Caco-2 (cell line): ENCODE measurements around the gene TTC28. TPM values are rescaled to one million over a fixed set of nuclear protein-coding genes. Genes with fewer than 3 reads are reported as not detected.

Experiments
- BruUV-seq: library from RNA; stranded (reverse); fragments of 400-500 nt; replicated peaks from 2 replicates; lab custom pipeline; 2021; lab: Mats Ljungman, UMichigan
- CTCF ChIA-PET: fragments of 300-600 bp; sonication (Branson Sonifier 250); formaldehyde crosslinking; loops from one replicate; lab custom pipeline; 2022; ENCODE audit warnings: antibody characterized with exemption; lab: Charles Lee
- POLR2A ChIA-PET: fragments of 300-600 bp; sonication (Branson Sonifier 250); formaldehyde crosslinking; loops from one replicate; lab custom pipeline; 2022; ENCODE audit warnings: antibody characterized with exemption; lab: Charles Lee
- DNase-seq, 2 experiments: peaks; one replicate each; pipeline versions ENCODE4 v3.0.0 to v3.0.0-alpha.2; 2020 to 2022
- H3K27me3 ChIP-seq: replicated peaks from 2 replicates; pipeline ENCODE4 v1.6.0; 2011; ENCODE audit warnings: low read length; ENCODE audit not compliant: control insufficient read depth, insufficient read depth
- H3K36me3 ChIP-seq: 2 replicates; pipeline ENCODE4 v1.5.1; 2011; ENCODE audit warnings: low read length; ENCODE audit not compliant: control insufficient read depth, insufficient read depth
- H3K4me1 ChIP-seq: fragments of 250-450 bp; sonication (Bioruptor Pico); 2 replicates; pipeline ENCODE4 v1.5.1; 2020; ENCODE audit warnings: mild to moderate bottlenecking
- H3K4me3 ChIP-seq: 2 replicates; pipeline ENCODE4 v1.5.1; 2011; ENCODE audit warnings: low read depth, mild to moderate bottlenecking, control low read depth, low read length
- H3K9me3 ChIP-seq: fragments of 250-450 bp; sonication (Bioruptor Pico); 2 replicates; pipeline ENCODE4 v1.5.1; 2020; ENCODE audit warnings: mild to moderate bottlenecking, moderate library complexity
- H3K27ac Mint-ChIP-seq: one replicate; pipeline ENCODE4 v1.8.0; 2022; ENCODE audit warnings: mixed read lengths; ENCODE audit not compliant: unreplicated experiment
- H3K27me3 Mint-ChIP-seq: one replicate; pipeline ENCODE4 v1.8.0; 2022; ENCODE audit warnings: mixed read lengths; ENCODE audit not compliant: insufficient read depth, unreplicated experiment
- H3K36me3 Mint-ChIP-seq: one replicate; pipeline ENCODE4 v1.8.0; 2022; ENCODE audit warnings: mild to moderate bottlenecking, mixed read lengths; ENCODE audit not compliant: insufficient read depth, unreplicated experiment
- H3K4me1 Mint-ChIP-seq: one replicate; pipeline ENCODE4 v1.8.0; 2022; ENCODE audit warnings: low read depth, mixed read lengths; ENCODE audit not compliant: unreplicated experiment
- H3K4me3 Mint-ChIP-seq: one replicate; pipeline ENCODE4 v1.8.0; 2022; ENCODE audit warnings: mild to moderate bottlenecking, moderate library complexity, mixed read lengths; ENCODE audit not compliant: unreplicated experiment
- H3K9me3 Mint-ChIP-seq: one replicate; pipeline ENCODE4 v1.8.0; 2022; ENCODE audit warnings: mixed read lengths; ENCODE audit not compliant: unreplicated experiment
- CTCF ChIP-seq, 2 experiments: fragments of 200-600 bp in 1 of 2; IDR thresholded peaks; 1 replicate in 1 of 2; 2 replicates in 1 of 2; pipeline versions ENCODE4 v1.5.1 to v1.8.0; 2011 to 2022; ENCODE audit warnings: antibody characterized with exemption in 1 of 2, control low read depth in 1 of 2, inconsistent platforms in 1 of 2, low read depth in 1 of 2, low read length in 1 of 2, mild to moderate bottlenecking in 1 of 2, moderate library complexity in 1 of 2; ENCODE audit not compliant: insufficient read depth in 1 of 2, severe bottlenecking in 1 of 2, unreplicated experiment in 1 of 2
- intact Hi-C: fragments of 100-400 bp; cut with micrococcal nuclease; formaldehyde crosslinking; loops from one replicate; pipeline ENCODE4 v1.10.0; 2022; ENCODE audit not compliant: unreplicated experiment
- total RNA-seq: library from RNA; stranded (reverse); gene quantifications from 2 replicates; pipeline ENCODE4 v1.2.3, GENCODE V29; 2022

TTC28 gene
- total RNA-seq, 1 experiment from 2014 or later = 12.0 TPM

GRCh38 chr22:28462041-28462440 lies 217.6 kb downstream of the TTC28 start:
- Histone ChIP-seq H3K4me1 (no peaks in the 10 kb centered on the region), H3K36me3 (no peaks in the 10 kb centered on the region), H3K27me3 (no peaks in the 10 kb centered on the region), H3K9me3 (no peaks in the 10 kb centered on the region), H3K4me3 (no peak overlapping the region)
- POLR2A ChIA-PET = no interaction called here
- no TSS peak for BruUV-seq
- peaks cover 19% of the 10 kb centered on the region for H3K4me1 Mint-ChIP-seq
- no peaks in the 10 kb centered on the region for H3K27me3 Mint-ChIP-seq
- intact Hi-C loops = no loop called here
- H3K9me3 Mint-ChIP-seq = peaks cover 9% of the 10 kb centered on the region
- TF ChIP-seq CTCF (IDR thresholded peaks at IDR 0.05; ENCODE audit: insufficient read depth in 1 of 2, low read depth in 1 of 2, low read length in 1 of 2, severe bottlenecking in 1 of 2, unreplicated experiment in 1 of 2) = no peak
- DNase-seq = no peak
- CTCF ChIA-PET = interaction anchor here (0.8 kb wide), 1 partner anchor 442 kb away, joined by 4 read pairs; no protein-coding TSS in a partner anchor
- H3K27ac Mint-ChIP-seq = no peak overlapping the region
- no peaks in the 10 kb centered on the region for H3K36me3 Mint-ChIP-seq
- H3K4me3 Mint-ChIP-seq = no peak overlapping the region

- TF ChIP-seq CTCF (IDR thresholded peaks at IDR 0.05; ENCODE audit: insufficient read depth in 1 of 2, low read depth in 1 of 2, low read length in 1 of 2, severe bottlenecking in 1 of 2, unreplicated experiment in 1 of 2) = no peak
- no peaks in the 10 kb centered on the region for H3K9me3 Mint-ChIP-seq
- ChIA-PET CTCF (no interaction called here), POLR2A (no interaction called here)
- H3K27me3 ChIP-seq = no peaks in the 10 kb centered on the region
- H3K27me3 Mint-ChIP-seq = no peaks in the 10 kb centered on the region
- no peak overlapping the region for H3K4me3 Mint-ChIP-seq
- intact Hi-C loops = no loop called here
- no peaks in the 10 kb centered on the region for H3K4me1 ChIP-seq
- no peaks in the 10 kb centered on the region for H3K36me3 Mint-ChIP-seq
- H3K9me3 ChIP-seq = peaks cover 7% of the 10 kb centered on the region; the same call in 1 of the 2 replicates
- no peaks in the 10 kb centered on the region for H3K36me3 ChIP-seq
- no peak for DNase-seq
- H3K27ac Mint-ChIP-seq = no peak overlapping the region
- peaks cover 2% of the 10 kb centered on the region for H3K4me1 Mint-ChIP-seq
- no peak overlapping the region for H3K4me3 ChIP-seq
- BruUV-seq = no TSS peak
Measured at GRCh38 chr22:28454431-28455064, 225.1 kb downstream of the TTC28 start.

GRCh38 chr22:28450109-28450508 lies 229.5 kb downstream of the TTC28 start:
- ChIA-PET CTCF (no interaction called here), POLR2A (no interaction called here)
- Mint-ChIP-seq H3K4me3 (no peak overlapping the region), H3K27ac (no peak overlapping the region), H3K36me3 (no peaks in the 10 kb centered on the region), H3K9me3 (no peaks in the 10 kb centered on the region), H3K4me1 (no peaks in the 10 kb centered on the region), H3K27me3 (peaks cover 4% of the 10 kb centered on the region)
- DNase-seq = no peak
- Histone ChIP-seq H3K9me3 (peaks cover 7% of the 10 kb centered on the region; the same call in 1 of the 2 replicates), H3K4me3 (no peak overlapping the region), H3K36me3 (no peaks in the 10 kb centered on the region), H3K27me3 (no peaks in the 10 kb centered on the region), H3K4me1 (no peaks in the 10 kb centered on the region)
- BruUV-seq = no TSS peak
- TF ChIP-seq CTCF (IDR thresholded peaks at IDR 0.05; ENCODE audit: insufficient read depth in 1 of 2, low read depth in 1 of 2, low read length in 1 of 2, severe bottlenecking in 1 of 2, unreplicated experiment in 1 of 2) = no peak
- intact Hi-C loops = no loop called here
